C4-2B (cell line): ENCODE data around the gene FIZ1.

Experiments
- CTCF ChIP-seq: fragments of 450-650 bp; conservative IDR thresholded peaks from 2 replicates; pipeline ENCODE4 v1.5.1; 2017; ENCODE audit warnings: mild to moderate bottlenecking
- ZFX ChIP-seq: fragments of 450-650 bp; IDR thresholded peaks from 2 replicates; pipeline ENCODE4 v1.6.1; 2017

- no peak for TF ChIP-seq CTCF
- no peak for TF ChIP-seq ZFX
Observed at GRCh38 chr19:55646889-55647731, 47.8 kb upstream of the FIZ1 start.
